ENCODE measurements around the gene PEAR1.

DNA sequence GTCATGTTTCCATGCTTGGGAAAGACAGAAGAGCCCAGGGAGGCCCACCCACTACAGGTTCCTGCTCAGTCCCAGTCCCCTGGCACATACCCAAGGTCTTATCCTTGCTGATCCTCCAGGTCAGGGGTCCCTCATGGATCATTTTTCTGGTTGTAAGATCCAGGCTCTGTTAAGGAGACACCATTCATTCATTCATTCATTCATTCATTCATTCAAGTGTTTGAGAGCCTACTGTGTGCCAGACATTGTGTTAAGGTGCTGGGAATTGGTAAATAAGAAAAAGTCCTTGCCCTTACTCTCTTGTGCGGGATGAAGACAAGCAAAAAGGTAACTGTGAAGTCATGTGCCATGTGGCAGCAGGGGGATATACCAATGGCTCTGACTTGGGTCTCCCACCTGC, 50.8 kb downstream of the PEAR1 start:
- TF ChIP-seq, protein P1, sequence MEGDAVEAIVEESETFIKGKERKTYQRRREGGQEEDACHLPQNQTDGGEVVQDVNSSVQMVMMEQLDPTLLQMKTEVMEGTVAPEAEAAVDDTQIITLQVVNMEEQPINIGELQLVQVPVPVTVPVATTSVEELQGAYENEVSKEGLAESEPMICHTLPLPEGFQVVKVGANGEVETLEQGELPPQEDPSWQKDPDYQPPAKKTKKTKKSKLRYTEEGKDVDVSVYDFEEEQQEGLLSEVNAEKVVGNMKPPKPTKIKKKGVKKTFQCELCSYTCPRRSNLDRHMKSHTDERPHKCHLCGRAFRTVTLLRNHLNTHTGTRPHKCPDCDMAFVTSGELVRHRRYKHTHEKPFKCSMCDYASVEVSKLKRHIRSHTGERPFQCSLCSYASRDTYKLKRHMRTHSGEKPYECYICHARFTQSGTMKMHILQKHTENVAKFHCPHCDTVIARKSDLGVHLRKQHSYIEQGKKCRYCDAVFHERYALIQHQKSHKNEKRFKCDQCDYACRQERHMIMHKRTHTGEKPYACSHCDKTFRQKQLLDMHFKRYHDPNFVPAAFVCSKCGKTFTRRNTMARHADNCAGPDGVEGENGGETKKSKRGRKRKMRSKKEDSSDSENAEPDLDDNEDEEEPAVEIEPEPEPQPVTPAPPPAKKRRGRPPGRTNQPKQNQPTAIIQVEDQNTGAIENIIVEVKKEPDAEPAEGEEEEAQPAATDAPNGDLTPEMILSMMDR (IDR thresholded peaks at IDR 0.05; ENCODE audit: low read depth, low read length) = no peak
- no peak for TF ChIP-seq POLR2A (IDR thresholded peaks at IDR 0.05; ENCODE audit: extremely low read depth, insufficient read length)

All from NB4 (cell line).